ENCODE measurements around the gene TPK1.
"Not testable (repeated sequence)": the region's sequence is repeated elsewhere in the genome, so short reads cannot be mapped to it uniquely, and the experiment has no call there.

The TPK1 gene

GRCh38 chr7:144596953-144597352 lies 238.9 kb downstream of the TPK1 start:
- no peak for DNase-seq

GRCh38 chr7:144594580-144594979 lies 241.3 kb downstream of the TPK1 start:
- DNase-seq: no peak

- DNase-seq: no peak
Observed at GRCh38 chr7:144588559-144589051, 247.2 kb downstream of the TPK1 start.

- DNase-seq: no peak
Observed at GRCh38 chr7:144587701-144588100, 248.2 kb downstream of the TPK1 start.

- no peak for DNase-seq
Observed at GRCh38 chr7:144584726-144585125, 251.1 kb downstream of the TPK1 start.

- DNase-seq: no peak
Observed at GRCh38 chr7:144579687-144580086, 256.2 kb downstream of the TPK1 start.

GRCh38 chr7:144575456-144575855 lies 260.4 kb downstream of the TPK1 start:
- no peak for DNase-seq

- not testable (repeated sequence) for DNase-seq
Observed at GRCh38 chr7:144574753-144575152, 261.1 kb downstream of the TPK1 start.

GRCh38 chr7:144568233-144568632 lies 267.6 kb downstream of the TPK1 start:
- DNase-seq: no peak

GRCh38 chr7:144565586-144565985 lies 270.3 kb downstream of the TPK1 start:
- no peak for DNase-seq

GRCh38 chr7:144549861-144550260 lies 286.0 kb downstream of the TPK1 start:
- no peak for DNase-seq

- no peak for DNase-seq
Observed at GRCh38 chr7:144548556-144548955, 287.3 kb downstream of the TPK1 start.

GRCh38 chr7:144547888-144548287 lies 288.0 kb downstream of the TPK1 start:
- DNase-seq: no peak

GRCh38 chr7:144546782-144547181 lies 289.1 kb downstream of the TPK1 start:
- no peak for DNase-seq

GRCh38 chr7:144545330-144545729 lies 290.5 kb downstream of the TPK1 start:
- no peak for DNase-seq

GRCh38 chr7:144534655-144535395 lies 301.0 kb downstream of the TPK1 start:
- no peak for DNase-seq

GRCh38 chr7:144534196-144534595 lies 301.7 kb downstream of the TPK1 start:
- DNase-seq: no peak

GRCh38 chr7:144531181-144531580 lies 304.7 kb downstream of the TPK1 start:
- DNase-seq: no peak

GRCh38 chr7:144529269-144529926 lies 306.5 kb downstream of the TPK1 start:
- DNase-seq: no peak

- DNase-seq: no peak
Observed at GRCh38 chr7:144528536-144529045, 307.3 kb downstream of the TPK1 start.

GRCh38 chr7:144527051-144527471 lies 308.8 kb downstream of the TPK1 start:
- no peak for DNase-seq

- no peak for DNase-seq
Observed at GRCh38 chr7:144525956-144526355, 309.9 kb downstream of the TPK1 start.

GRCh38 chr7:144524271-144524670 lies 311.6 kb downstream of the TPK1 start:
- no peak for DNase-seq

- no peak for DNase-seq
Observed at GRCh38 chr7:144523621-144524020, 312.2 kb downstream of the TPK1 start.

Measured in DMS79 treated with DMSO at 0.1 percent for 48 hours (cell line).